HG02938 (cell line): ENCODE measurements around the gene CCDC40.

Experiments used
- ATAC-seq: cut with Tn5 transposase; IDR thresholded peaks from one replicate; pipeline ENCODE4 v1.9.1; 2021; ENCODE audit warnings: mild to moderate bottlenecking, moderate library complexity; ENCODE audit not compliant: unreplicated experiment

Gene CCDC40

DNA sequence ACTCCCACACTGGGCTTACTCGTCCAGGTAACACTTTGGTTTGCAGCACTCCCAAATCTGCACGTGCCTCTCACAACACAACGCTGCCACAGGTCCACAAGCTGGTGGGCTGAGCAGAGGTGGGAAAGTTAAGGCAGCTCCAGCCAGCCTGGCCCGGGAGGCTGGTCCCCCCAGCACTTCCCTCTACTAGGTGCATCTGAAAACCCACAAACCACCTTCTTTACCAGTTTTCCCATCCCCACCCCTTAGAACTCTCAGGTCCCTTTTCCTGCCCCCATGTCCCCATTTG lies 63.5 kb downstream of the CCDC40 start:
- ATAC-seq, result no peak

DNA sequence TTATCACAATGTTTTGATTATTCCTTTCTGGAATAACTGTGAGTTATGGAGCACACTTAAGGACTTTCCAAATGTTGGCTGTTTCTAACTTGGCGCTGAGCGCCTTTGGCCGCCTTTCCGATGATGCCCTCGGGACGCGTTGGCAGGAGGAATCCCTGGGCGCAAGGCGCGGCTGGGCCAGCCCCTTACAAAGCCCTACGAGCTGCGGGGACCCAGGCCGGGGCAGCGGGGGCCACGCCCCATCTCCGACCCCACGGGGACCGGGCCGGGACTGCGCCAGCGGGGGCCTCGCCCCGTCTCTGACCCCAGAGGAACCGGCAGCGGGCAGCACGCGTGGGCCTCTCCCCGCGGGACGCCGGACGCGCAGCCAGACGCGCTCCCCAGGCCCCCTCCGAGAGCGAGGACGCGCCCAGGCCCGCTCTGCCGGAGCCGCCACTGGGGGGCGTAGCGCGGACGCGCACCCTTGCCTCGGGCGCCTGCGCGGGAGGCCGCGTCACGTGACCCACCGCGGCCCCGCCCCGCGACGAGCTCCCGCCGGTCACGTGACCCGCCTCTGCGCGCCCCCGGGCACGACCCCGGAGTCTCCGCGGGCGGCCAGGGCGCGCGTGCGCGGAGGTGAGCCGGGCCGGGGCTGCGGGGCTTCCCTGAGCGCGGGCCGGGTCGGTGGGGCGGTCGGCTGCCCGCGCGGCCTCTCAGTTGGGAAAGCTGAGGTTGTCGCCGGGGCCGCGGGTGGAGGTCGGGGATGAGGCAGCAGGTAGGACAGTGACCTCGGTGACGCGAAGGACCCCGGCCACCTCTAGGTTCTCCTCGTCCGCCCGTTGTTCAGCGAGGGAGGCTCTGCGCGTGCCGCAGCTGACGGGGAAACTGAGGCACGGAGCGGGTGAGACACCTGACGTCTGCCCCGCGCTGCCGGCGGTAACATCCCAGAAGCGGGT lies 64.8 kb downstream of the CCDC40 start, which contains the start of gene GAA:
Gene GAA (plus strand): TSS at position 571 of the 935 bp plus-strand sequence. CDS start 3,006 bp downstream, outside the sequence.
- ATAC-seq, result peak; percentile 51

DNA sequence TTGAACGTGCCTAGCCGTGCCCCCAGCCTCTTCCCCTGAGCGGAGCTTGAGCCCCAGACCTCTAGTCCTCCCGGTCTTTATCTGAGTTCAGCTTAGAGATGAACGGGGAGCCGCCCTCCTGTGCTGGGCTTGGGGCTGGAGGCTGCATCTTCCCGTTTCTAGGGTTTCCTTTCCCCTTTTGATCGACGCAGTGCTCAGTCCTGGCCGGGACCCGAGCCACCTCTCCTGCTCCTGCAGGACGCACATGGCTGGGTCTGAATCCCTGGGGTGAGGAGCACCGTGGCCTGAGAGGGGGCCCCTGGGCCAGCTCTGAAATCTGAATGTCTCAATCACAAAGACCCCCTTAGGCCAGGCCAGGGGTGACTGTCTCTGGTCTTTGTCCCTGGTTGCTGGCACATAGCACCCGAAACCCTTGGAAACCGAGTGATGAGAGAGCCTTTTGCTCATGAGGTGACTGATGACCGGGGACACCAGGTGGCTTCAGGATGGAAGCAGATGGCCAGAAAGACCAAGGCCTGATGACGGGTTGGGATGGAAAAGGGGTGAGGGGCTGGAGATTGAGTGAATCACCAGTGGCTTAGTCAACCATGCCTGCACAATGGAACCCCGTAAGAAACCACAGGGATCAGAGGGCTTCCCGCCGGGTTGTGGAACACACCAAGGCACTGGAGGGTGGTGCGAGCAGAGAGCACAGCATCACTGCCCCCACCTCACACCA lies 65.7 kb downstream of the CCDC40 start:
- peak; percentile 29 for ATAC-seq

DNA sequence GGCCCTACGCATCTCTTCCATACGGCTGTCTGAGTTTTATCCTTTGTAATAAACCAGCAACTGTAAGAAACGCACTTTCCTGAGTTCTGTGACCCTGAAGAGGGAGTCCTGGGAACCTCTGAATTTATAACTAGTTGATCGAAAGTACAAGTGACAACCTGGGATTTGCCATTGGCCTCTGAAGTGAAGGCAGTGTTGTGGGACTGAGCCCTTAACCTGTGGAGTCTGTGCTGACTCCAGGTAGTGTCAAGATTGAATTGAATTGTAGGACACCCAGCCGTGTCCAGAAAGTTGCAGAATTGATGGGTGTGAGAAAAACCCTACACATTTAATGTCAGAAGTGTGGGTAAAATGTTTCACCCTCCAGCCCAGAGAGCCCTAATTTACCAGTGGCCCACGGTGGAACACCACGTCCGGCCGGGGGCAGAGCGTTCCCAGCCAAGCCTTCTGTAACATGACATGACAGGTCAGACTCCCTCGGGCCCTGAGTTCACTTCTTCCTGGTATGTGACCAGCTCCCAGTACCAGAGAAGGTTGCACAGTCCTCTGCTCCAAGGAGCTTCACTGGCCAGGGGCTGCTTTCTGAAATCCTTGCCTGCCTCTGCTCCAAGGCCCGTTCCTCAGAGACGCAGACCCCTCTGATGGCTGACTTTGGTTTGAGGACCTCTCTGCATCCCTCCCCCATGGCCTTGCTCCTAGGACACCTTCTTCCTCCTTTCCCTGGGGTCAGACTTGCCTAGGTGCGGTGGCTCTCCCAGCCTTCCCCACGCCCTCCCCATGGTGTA lies 66.4 kb downstream of the CCDC40 start:
- ATAC-seq, result no peak

DNA sequence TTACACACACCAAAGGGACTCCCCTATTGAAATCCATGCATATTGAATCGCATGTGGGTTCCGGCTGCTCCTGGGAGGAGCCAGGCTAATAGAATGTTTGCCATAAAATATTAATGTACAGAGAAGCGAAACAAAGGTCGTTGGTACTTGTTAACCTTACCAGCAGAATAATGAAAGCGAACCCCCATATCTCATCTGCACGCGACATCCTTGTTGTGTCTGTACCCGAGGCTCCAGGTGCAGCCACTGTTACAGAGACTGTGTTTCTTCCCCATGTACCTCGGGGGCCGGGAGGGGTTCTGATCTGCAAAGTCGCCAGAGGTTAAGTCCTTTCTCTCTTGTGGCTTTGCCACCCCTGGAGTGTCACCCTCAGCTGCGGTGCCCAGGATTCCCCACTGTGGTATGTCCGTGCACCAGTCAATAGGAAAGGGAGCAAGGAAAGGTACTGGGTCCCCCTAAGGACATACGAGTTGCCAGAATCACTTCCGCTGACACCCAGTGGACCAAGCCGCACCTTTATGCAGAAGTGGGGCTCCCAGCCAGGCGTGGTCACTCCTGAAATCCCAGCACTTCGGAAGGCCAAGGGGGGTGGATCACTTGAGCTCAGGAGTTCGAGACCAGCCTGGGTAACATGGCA lies 67.1 kb downstream of the CCDC40 start:
- no peak for ATAC-seq

DNA sequence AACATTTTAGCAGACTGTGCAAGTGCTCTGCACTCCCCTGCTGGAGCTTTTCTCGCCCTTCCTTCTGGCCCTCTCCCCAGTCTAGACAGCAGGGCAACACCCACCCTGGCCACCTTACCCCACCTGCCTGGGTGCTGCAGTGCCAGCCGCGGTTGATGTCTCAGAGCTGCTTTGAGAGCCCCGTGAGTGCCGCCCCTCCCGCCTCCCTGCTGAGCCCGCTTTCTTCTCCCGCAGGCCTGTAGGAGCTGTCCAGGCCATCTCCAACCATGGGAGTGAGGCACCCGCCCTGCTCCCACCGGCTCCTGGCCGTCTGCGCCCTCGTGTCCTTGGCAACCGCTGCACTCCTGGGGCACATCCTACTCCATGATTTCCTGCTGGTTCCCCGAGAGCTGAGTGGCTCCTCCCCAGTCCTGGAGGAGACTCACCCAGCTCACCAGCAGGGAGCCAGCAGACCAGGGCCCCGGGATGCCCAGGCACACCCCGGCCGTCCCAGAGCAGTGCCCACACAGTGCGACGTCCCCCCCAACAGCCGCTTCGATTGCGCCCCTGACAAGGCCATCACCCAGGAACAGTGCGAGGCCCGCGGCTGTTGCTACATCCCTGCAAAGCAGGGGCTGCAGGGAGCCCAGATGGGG lies 68.0 kb downstream of the CCDC40 start:
- ATAC-seq, result no peak

DNA sequence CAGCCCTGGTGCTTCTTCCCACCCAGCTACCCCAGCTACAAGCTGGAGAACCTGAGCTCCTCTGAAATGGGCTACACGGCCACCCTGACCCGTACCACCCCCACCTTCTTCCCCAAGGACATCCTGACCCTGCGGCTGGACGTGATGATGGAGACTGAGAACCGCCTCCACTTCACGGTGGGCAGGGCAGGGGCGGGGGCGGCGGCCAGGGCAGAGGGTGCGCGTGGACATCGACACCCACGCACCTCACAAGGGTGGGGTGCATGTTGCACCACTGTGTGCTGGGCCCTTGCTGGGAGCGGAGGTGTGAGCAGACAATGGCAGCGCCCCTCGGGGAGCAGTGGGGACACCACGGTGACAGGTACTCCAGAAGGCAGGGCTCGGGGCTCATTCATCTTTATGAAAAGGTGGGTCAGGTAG lies 68.5 kb downstream of the CCDC40 start:
- ATAC-seq, result no peak

DNA sequence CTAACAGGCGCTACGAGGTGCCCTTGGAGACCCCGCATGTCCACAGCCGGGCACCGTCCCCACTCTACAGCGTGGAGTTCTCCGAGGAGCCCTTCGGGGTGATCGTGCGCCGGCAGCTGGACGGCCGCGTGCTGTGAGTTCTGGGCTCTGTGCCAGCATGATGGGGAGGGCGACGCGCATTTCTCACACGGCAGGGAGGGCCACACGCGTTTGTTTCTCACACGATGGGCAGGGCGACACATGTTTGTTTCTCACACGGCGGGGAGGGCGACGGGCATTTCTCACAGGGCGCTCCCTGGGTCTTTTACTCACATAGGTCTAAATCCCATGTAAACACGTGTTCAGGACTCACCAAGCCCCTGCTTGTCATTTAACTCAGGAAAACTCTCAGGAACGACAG lies 69.3 kb downstream of the CCDC40 start:
- ATAC-seq, result no peak

DNA sequence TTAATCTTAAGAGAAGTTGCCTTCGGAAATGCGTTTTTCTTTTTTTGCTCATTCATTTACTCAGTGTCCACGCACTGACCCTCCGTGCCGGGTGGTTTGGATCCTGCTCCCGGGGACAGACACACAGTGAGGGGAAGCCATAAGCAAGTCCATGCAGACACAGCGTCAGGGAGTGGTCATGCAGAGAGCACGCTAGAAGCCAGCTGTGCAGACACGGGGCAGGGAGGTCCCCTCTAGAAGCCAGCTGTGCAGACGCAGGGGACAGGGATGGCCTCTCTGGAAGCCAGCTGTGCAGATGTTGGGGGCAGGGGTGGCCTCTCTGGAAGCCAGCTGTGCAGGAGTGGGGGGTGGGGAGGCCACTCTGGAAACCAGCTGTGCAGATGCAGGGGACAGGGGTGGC lies 69.7 kb downstream of the CCDC40 start:
- no peak for ATAC-seq

DNA sequence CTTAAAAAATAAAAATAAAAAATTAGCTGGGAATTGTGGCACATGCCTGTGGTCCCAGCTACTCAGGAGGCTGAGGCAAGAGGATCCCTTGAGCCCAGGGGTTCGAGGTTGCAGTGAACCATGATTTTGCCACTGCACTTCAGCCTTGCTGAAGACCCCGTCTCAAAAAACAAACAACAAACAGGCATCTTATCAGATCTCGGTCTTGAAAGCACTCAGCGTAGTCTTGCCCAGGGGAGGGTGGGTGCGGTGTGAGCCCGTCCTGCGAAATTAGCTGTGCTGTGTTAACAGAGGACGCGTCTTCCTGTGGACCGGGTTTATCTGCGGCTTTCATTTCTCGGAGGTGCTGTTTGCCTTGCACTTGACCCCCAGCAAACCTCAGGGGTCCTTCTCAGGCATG lies 70.3 kb downstream of the CCDC40 start:
- no peak for ATAC-seq

DNA sequence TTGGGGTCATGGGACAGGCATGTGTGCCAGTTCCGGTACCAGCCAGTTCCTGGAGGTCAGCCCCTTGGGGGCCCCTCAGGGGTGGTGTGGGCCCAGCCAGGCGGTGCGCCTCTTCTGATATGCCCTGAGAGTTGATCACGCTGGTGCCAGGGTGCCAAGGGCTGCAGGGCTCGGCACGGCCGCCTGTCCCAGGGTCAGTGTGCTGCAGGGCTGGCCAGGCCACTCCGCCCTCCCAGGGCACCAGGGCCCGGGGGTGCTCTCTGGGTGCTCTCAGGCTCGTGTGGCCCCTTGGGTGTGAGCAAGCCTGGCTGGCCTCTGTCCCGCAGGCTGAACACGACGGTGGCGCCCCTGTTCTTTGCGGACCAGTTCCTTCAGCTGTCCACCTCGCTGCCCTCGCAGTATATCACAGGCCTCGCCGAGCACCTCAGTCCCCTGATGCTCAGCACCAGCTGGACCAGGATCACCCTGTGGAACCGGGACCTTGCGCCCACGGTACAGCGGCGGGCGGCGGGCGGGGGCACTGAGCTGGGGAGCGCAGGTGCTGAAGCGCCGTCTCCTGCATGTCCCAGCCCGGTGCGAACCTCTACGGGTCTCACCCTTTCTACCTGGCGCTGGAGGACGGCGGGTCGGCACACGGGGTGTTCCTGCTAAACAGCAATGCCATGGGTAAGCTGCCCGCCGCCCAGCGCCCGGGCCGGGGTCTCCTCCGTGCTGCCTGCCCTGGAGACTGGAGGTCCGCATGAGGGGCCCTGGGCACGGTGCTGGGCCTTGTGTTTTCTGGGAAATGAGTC lies 71.0 kb downstream of the CCDC40 start:
- no peak for ATAC-seq

DNA sequence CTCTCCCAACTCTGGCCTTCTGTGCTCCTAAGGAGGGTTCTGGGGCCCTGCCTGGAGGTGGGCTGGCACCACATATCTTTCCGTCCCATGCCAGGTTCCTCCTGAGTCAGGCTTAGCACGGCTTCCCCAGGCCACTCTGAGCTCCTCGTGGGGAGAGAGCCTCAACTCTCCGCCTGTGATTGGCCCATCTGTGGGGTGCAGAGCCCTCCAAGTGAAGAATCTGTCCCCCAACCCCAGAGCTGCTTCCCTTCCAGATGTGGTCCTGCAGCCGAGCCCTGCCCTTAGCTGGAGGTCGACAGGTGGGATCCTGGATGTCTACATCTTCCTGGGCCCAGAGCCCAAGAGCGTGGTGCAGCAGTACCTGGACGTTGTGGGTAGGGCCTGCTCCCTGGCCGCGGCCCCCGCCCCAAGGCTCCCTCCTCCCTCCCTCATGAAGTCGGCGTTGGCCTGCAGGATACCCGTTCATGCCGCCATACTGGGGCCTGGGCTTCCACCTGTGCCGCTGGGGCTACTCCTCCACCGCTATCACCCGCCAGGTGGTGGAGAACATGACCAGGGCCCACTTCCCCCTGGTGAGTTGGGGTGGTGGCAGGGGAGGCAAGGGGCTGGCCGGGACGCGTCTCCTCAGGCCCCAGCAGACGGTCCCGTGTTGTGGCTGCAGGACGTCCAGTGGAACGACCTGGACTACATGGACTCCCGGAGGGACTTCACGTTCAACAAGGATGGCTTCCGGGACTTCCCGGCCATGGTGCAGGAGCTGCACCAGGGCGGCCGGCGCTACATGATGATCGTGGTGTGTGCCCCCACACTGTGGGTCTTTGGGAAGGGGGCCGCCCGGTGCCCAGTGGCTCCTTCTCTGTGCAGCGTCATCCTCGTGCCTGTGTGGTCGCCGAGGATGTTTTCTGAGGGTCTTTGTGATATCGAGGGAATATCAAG lies 71.9 kb downstream of the CCDC40 start:
- ATAC-seq, result no peak

DNA sequence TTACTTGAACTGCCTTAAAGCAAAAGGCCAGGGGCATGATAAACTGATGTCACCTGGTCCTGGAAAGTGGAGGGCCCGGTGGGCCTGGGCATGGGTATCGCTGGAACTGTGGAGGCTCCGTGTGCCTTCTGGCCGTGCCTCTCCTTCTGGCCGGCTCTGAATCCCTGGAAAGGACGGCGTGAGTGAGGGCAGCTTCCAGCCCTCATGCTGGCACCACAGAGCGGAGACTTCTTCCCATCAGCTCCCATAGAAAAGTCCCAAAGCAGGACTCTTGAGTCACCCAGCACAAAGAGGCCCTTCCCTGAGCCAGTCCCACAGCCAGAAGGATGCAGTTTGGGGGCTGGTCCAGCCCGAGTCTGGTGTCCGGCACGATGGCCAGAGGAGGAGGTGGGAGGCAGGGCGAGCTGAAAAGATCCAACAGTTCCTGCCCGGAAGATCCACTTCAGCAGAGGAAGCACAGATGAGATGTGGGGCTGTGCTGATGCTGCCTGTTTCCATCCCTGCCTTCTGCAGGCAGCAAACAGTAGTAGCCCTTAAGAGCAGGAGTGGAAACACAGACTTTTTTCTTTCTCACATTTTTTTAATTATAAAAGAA lies 72.7 kb downstream of the CCDC40 start:
- ATAC-seq, result no peak

DNA sequence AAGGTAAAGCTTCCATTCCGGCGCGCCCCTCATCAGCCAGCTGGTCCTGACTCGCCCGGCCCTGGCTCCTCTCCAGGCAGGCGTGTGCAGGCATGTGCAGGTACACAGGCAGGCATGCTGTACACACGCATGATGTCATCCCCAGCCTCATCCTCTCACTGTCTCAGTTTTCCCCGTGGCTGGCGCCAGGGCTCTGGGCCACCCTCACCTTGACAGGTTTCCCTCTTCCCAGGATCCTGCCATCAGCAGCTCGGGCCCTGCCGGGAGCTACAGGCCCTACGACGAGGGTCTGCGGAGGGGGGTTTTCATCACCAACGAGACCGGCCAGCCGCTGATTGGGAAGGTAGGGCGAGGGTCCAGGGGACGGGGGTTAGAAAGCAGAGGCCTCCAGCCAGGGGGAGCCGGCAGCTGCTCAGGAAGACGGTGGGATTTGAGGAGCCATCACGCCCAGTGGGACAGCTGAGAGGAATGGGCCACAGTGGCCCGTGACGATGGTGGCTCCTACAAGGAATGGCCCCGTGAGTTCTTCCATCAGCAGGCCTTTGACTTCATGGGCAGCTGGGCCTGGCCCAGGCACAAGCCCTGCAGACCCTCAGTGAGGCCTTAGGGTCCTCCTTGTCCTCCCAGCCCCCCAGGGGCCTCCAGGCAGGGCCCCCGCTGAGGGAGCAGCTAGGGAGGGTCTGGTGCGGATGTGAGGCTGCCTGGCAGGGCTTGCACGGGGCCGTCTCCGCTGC lies 73.4 kb downstream of the CCDC40 start:
- no peak for ATAC-seq

DNA sequence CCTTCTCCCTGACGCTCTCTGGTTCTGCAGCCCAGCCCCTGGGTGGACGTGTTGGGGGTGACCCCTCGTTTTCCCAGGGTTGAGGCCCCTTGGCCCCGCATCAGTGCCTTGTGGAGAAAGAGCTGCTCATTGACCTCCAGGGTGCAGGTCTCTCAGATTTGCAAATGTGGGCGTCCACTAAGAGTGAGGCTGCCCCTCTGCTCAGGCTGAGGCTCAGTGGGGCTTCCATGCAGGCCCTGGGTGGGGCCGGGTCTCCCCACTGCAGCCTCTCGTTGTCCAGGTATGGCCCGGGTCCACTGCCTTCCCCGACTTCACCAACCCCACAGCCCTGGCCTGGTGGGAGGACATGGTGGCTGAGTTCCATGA lies 74.0 kb downstream of the CCDC40 start:
- ATAC-seq, result no peak

DNA sequence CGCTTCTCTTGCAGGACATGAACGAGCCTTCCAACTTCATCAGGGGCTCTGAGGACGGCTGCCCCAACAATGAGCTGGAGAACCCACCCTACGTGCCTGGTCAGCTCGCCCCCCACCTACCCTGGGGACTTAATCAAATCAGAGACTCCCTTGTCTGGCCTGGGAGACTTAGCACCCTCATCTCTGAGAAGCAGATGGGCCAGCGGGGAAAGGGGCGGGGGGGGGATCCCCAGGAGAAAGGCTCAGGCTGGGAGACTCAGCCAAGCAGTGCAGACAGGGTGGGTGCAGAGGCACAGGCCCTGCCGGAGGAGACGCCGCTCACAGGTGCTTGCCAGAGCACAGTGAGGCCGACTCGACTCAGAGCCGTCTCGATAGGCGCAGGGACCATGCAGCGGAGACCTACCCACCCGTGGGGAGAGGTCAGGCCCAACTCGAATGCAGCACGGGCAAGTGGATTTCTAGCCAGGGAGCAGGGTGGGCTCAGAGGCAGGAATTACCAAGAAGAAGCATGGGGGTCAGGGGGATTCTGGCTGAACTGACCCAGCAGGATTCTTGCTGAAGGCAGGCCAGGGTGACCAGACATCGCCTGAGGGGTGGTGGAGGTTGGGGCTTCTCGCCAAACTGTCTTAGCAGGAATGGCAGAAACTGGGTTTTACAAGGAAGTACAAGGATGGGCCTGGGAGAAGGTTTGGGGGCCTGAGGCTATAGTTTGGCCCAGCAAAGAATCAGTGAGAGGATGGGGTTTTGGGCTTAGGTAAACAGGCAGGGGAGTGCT lies 74.7 kb downstream of the CCDC40 start:
- ATAC-seq, result no peak
